Measurements from ENCODE around the gene GART.

Gene GART

DNA sequence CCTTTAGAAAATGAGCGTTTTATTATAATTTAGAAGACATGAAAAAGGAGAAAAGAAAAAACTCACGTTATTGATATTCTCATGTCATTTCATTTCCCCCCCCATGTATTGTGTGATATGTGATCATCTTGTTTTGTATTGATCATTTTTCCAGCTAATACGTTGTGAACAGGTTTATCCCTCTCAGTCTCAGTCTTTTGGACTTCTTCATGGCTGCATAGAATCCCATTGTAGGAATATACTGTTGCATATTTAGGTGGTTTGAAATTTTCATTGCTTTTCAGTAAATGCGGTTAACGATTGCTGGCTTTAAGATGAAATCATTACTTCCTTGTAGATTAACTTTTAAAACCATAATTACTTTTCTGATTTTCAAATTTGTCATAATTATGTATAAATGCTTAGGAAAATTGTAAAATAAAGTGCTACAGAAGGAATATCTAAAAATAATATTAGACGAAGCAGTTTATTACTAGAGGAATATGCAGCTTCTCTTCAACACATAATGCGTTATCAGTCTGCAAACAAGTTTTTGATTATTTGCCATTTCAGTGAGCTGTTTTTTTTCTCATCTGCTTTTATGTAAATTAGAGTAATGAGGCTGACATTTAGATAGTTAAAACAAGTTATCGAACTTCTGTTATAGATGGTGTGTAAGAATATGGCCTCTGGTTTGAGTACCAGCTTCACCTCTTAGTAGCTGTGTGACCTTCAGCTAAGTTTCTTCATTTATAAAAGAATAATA lies 2.7 kb upstream of the GART start:
- peak overlapping the region; percentile 82 for H3K4me3 ChIP-seq (ENCODE audit: insufficient read depth, low read depth, low read length, poor library complexity, severe bottlenecking)

DNA sequence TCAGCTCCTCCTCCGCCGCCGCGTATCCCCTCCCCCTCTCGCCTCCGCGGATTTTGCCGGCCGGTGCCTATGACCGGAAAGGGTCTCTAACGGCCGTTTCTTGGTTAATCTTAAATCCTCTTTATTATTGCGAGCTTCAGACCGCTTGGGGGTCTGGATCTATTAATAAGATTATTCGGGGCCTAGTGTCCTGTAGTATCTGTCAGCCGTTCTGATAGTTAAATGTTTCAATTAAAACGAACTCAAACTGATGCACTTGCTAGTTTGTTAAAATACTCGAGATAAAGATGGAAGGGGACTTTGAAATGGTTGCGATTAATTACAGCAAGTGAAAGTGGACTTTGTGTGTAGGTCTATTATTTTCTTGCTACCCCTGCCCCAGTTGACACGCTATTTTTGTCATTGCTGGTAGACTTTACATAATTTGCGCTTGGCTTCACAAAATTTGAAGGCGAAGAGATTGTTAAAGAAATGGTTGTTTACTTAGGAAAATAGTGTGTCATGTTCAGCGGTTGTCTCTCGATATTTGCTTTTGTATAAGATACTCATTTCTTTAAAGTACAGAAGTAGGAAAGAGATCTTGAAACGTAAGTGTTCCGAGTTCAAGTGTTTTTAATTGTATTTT lies 1.7 kb upstream of the GART start:
- H3K9me3 ChIP-seq (ENCODE audit: control insufficient read depth, low read length), result no peaks in the 10 kb centered on the region
- DNase-seq, result peak in 1 of 3 donors; percentile 54
- peaks cover 10% of the 10 kb centered on the region for H3K36me3 ChIP-seq (ENCODE audit: control insufficient read depth, insufficient read depth, low read length)
- no peaks in the 10 kb centered on the region for H3K27me3 ChIP-seq (replicated peaks; ENCODE audit: control insufficient read depth, insufficient read depth, low read length, poor library complexity, severe bottlenecking)
- peak overlapping the region; percentile 99 for H3K27ac ChIP-seq (ENCODE audit: insufficient read depth, low read length, poor library complexity, severe bottlenecking)
- H3K4me1 ChIP-seq (ENCODE audit: control insufficient read depth, insufficient read depth, low read length, poor library complexity, severe bottlenecking), result peaks cover 14% of the 10 kb centered on the region
- peak overlapping the region; percentile 82 for H3K4me3 ChIP-seq (ENCODE audit: insufficient read depth, low read depth, low read length, poor library complexity, severe bottlenecking)

More for the DNA sequence above, 2.7 kb upstream of the GART start:
- peak overlapping the region; percentile 99 for H3K27ac ChIP-seq (ENCODE audit: insufficient read depth, low read length, poor library complexity, severe bottlenecking)
- DNase-seq, result no peak
- H3K9me3 ChIP-seq (ENCODE audit: control insufficient read depth, low read length), result no peaks in the 10 kb centered on the region
- no peaks in the 10 kb centered on the region for H3K27me3 ChIP-seq (replicated peaks; ENCODE audit: control insufficient read depth, insufficient read depth, low read length, poor library complexity, severe bottlenecking)
- H3K4me1 ChIP-seq (ENCODE audit: control insufficient read depth, insufficient read depth, low read length, poor library complexity, severe bottlenecking), result peaks cover 14% of the 10 kb centered on the region
- peaks cover 13% of the 10 kb centered on the region for H3K36me3 ChIP-seq (ENCODE audit: control insufficient read depth, insufficient read depth, low read length)

DNA sequence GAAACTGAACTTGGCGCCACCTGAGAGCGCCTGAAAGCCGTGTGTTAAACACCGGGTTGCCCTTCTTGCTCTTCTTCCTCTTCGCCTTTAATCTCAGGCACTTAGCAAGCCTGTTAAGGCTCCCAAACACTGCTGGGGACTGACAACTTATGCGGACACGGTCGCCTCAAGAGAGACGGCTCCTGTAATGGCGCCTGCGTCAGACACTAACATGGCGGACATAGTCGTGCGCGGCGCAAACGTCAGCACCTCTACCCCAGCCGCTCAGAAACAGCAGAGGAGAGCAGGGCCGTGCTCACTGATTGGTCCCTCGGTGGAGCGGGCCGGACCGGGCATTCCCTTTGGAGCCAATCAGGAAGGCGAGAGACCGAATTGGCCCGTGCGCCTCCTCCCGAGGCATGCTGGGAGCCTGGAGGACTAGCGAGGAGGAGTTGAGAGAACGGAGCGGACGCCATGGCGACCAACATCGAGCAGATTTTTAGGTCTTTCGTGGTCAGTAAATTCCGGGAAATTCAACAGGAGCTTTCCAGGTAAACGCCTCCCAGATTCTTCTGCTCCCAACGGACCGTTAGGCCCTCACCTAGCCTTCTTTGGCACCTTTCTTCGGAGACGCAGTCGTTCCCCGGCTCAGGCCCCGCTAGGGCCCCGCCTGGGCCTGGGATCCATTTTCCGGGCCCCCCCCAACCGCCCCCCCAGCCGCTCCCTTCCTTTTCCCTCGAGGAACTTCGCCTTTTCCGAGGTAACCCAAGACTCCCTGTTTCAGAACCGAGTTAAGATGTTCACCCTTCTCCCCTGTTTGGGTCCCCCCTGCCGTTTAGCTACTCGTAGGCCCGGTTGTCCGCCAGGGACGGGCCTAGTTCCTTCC lies 955 bp upstream of the GART start, which contains the start of gene SON:
SON (plus strand) TSS at position 399 of the 865 bp plus-strand sequence; CDS start at position 454, 55 bp downstream.
- H3K36me3 ChIP-seq (ENCODE audit: control insufficient read depth, insufficient read depth, low read length), result peaks cover 12% of the 10 kb centered on the region
- peaks cover 14% of the 10 kb centered on the region for H3K4me1 ChIP-seq (ENCODE audit: control insufficient read depth, insufficient read depth, low read length, poor library complexity, severe bottlenecking)
- H3K27ac ChIP-seq (ENCODE audit: insufficient read depth, low read length, poor library complexity, severe bottlenecking), result peak within 1 kb of the TSS; percentile 99
- H3K4me3 ChIP-seq (ENCODE audit: insufficient read depth, low read depth, low read length, poor library complexity, severe bottlenecking), result peak within 1 kb of the TSS; percentile 82
- H3K9me3 ChIP-seq (ENCODE audit: control insufficient read depth, low read length), result no peaks in the 10 kb centered on the region
- peak; percentile 94 to 98 (median 98) for DNase-seq
- no peaks in the 10 kb centered on the region for H3K27me3 ChIP-seq (replicated peaks; ENCODE audit: control insufficient read depth, insufficient read depth, low read length, poor library complexity, severe bottlenecking)

DNA sequence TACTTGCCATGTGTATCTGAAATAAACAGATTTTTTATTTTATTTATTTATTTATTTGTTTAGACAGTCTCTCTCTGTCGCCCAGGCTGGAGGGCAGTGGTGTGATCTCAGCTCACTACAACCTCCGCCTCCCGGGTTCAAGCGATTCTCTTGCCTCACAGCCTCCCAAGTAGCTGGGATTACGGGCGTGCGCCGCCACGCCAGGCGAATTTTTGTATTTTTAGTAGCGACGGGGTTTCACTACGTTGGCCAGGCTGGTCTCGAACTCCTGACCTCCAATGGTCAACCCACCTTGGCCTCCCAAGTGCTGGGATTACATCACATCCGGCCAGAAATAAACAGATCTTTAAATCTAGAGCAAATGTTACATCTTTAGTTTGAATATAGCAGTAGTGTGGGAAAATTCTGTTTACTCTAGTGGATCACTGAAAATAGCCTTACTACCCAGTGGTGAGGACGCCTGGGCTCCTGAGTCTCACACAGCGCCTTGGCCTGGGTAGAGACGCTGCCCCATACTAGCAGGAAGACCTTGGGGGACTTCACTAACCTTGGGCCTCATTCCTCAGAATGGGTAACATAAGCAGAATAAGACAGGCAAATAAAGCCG lies 709 bp downstream of the GART start:
- H3K9me3 ChIP-seq (ENCODE audit: control insufficient read depth, low read length), result no peaks in the 10 kb centered on the region
- DNase-seq, result no peak
- H3K4me1 ChIP-seq (ENCODE audit: control insufficient read depth, insufficient read depth, low read length, poor library complexity, severe bottlenecking), result peaks cover 14% of the 10 kb centered on the region
- H3K4me3 ChIP-seq (ENCODE audit: insufficient read depth, low read depth, low read length, poor library complexity, severe bottlenecking), result peak overlapping the region; percentile 82
- peak overlapping the region; percentile 99 for H3K27ac ChIP-seq (ENCODE audit: insufficient read depth, low read length, poor library complexity, severe bottlenecking)
- H3K36me3 ChIP-seq (ENCODE audit: control insufficient read depth, insufficient read depth, low read length), result peaks cover 22% of the 10 kb centered on the region
- no peaks in the 10 kb centered on the region for H3K27me3 ChIP-seq (replicated peaks; ENCODE audit: control insufficient read depth, insufficient read depth, low read length, poor library complexity, severe bottlenecking)

DNA sequence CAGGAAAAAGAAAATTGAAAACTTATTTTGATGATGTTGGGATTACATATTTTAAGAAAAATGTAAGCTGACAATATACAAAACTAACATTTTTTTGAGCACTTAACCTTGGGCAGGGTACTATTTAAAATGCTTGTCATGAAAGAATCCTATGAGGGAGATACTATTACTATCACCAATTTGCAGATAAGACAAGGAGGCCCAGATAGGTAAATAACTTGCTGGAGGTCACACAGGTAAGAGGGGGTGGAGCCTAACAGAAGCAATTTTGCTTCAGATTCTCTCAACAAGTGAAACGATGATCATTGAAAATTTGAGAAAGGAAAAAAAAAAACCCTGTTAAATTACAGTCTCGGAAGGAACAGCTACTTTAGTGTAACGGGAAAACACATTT lies 1.2 kb downstream of the GART start:
- Histone ChIP-seq H3K9me3 (ENCODE audit: control insufficient read depth, low read length) (no peaks in the 10 kb centered on the region), H3K27ac (ENCODE audit: insufficient read depth, low read length, poor library complexity, severe bottlenecking) (no peak overlapping the region), H3K4me3 (ENCODE audit: insufficient read depth, low read depth, low read length, poor library complexity, severe bottlenecking) (no peak overlapping the region), H3K27me3 (replicated peaks; ENCODE audit: control insufficient read depth, insufficient read depth, low read length, poor library complexity, severe bottlenecking) (no peaks in the 10 kb centered on the region), H3K4me1 (ENCODE audit: control insufficient read depth, insufficient read depth, low read length, poor library complexity, severe bottlenecking) (peaks cover 14% of the 10 kb centered on the region), H3K36me3 (ENCODE audit: control insufficient read depth, insufficient read depth, low read length) (peaks cover 26% of the 10 kb centered on the region)
- no peak for DNase-seq

DNA sequence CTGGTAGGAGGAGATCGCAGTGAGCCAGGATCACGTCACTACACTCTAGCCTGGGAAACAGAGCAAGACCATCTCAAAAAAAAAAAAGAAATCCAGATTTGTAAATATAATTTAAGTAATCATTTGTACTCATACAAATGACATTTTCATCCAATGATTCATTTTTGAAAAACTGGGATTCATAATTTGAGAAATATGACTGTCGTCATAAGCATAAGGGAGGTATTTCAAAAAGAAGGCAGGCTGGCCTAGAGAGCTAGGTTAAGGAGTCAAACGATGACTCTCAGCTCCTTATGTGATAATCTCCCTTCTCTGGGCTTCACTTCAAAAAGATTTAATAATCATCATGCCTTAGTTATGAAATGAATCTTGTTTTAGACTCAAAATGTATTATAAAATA lies 2.3 kb downstream of the GART start:
- Histone ChIP-seq H3K27me3 (replicated peaks; ENCODE audit: control insufficient read depth, insufficient read depth, low read length, poor library complexity, severe bottlenecking) (no peaks in the 10 kb centered on the region), H3K36me3 (ENCODE audit: control insufficient read depth, insufficient read depth, low read length) (peaks cover 37% of the 10 kb centered on the region), H3K4me3 (ENCODE audit: insufficient read depth, low read depth, low read length, poor library complexity, severe bottlenecking) (no peak overlapping the region), H3K4me1 (ENCODE audit: control insufficient read depth, insufficient read depth, low read length, poor library complexity, severe bottlenecking) (peaks cover 9% of the 10 kb centered on the region), H3K9me3 (ENCODE audit: control insufficient read depth, low read length) (no peaks in the 10 kb centered on the region), H3K27ac (ENCODE audit: insufficient read depth, low read length, poor library complexity, severe bottlenecking) (no peak overlapping the region)
- no peak for DNase-seq

DNA sequence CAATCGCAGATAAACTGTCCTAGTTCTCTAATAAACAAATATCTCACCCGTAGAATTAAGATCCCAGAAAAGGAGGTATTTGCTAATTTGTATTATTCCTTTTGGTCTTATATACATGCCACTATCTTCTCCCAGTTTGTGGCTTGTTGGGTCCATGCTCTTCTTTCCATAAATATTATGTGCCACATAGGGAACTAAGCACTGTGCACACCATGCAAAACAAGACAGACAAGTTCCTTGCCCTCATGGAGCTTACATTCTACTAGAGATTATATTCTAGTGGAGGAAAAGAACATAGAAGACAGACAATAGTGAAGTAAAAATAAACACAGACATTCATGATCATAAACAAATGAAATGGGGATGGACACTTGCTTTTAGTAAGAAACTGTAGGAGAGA lies 4.7 kb downstream of the GART start:
- H3K36me3 ChIP-seq (ENCODE audit: control insufficient read depth, insufficient read depth, low read length), result peaks cover 59% of the 10 kb centered on the region
- DNase-seq, result no peak
- H3K27me3 ChIP-seq (replicated peaks; ENCODE audit: control insufficient read depth, insufficient read depth, low read length, poor library complexity, severe bottlenecking), result no peaks in the 10 kb centered on the region
- H3K9me3 ChIP-seq (ENCODE audit: control insufficient read depth, low read length), result no peaks in the 10 kb centered on the region
- no peak overlapping the region for H3K27ac ChIP-seq (ENCODE audit: insufficient read depth, low read length, poor library complexity, severe bottlenecking)
- H3K4me3 ChIP-seq (ENCODE audit: insufficient read depth, low read depth, low read length, poor library complexity, severe bottlenecking), result no peak overlapping the region
- peaks cover 9% of the 10 kb centered on the region for H3K4me1 ChIP-seq (ENCODE audit: control insufficient read depth, insufficient read depth, low read length, poor library complexity, severe bottlenecking)

DNA sequence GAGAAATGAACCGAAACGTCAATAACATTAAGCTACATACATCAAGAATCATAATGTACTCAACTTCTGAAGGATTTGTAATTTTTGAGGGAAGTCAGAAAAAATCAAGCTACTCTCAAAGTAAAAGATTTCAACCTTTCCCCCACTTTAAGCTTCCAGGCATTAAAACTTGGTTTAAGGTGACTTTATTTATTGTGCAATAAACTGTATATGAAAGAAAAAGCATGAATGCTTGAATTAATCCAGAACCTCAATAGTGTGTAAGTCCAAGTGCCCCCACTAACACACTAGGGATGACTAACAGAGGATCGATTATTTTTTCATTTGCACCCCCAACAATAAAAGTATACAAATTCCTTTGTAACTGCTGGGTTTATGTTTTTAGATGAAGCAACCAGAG lies 10.9 kb downstream of the GART start:
- H3K9me3 ChIP-seq (ENCODE audit: control insufficient read depth, low read length), result no peaks in the 10 kb centered on the region
- no peak overlapping the region for H3K27ac ChIP-seq (ENCODE audit: insufficient read depth, low read length, poor library complexity, severe bottlenecking)
- DNase-seq, result no peak
- H3K4me3 ChIP-seq (ENCODE audit: insufficient read depth, low read depth, low read length, poor library complexity, severe bottlenecking), result no peak overlapping the region
- H3K27me3 ChIP-seq (replicated peaks; ENCODE audit: control insufficient read depth, insufficient read depth, low read length, poor library complexity, severe bottlenecking), result no peaks in the 10 kb centered on the region
- H3K36me3 ChIP-seq (ENCODE audit: control insufficient read depth, insufficient read depth, low read length), result peaks cover 88% of the 10 kb centered on the region
- H3K4me1 ChIP-seq (ENCODE audit: control insufficient read depth, insufficient read depth, low read length, poor library complexity, severe bottlenecking), result no peaks in the 10 kb centered on the region

DNA sequence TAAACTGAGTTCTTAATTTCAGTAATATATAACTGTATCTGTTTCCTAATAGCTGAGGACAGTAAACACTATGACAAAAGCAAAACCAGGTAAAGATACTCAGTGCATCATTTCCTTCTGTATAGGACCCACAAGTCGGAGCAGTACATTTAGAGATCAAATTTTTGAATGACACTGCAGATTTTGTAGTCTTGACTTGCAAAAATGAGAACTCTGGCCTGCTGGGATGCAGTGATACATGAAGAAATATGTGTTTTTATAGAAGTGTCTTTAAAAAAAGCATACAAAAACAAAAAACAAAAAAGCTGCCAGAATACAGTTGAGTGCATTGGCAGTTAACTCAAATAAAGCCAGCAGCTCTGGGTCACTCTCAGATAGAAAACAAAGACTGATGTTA lies 19.0 kb downstream of the GART start:
- Histone ChIP-seq H3K9me3 (ENCODE audit: control insufficient read depth, low read length) (no peaks in the 10 kb centered on the region), H3K4me3 (ENCODE audit: insufficient read depth, low read depth, low read length, poor library complexity, severe bottlenecking) (no peak overlapping the region), H3K27me3 (replicated peaks; ENCODE audit: control insufficient read depth, insufficient read depth, low read length, poor library complexity, severe bottlenecking) (no peaks in the 10 kb centered on the region), H3K36me3 (ENCODE audit: control insufficient read depth, insufficient read depth, low read length) (peaks cover 32% of the 10 kb centered on the region), H3K27ac (ENCODE audit: insufficient read depth, low read length, poor library complexity, severe bottlenecking) (no peak overlapping the region), H3K4me1 (ENCODE audit: control insufficient read depth, insufficient read depth, low read length, poor library complexity, severe bottlenecking) (no peaks in the 10 kb centered on the region)
- no peak for DNase-seq
